ENCODE data around the gene DBR1.
"Not testable (repeated sequence)": the region's sequence is repeated elsewhere in the genome, so short reads cannot be mapped to it uniquely, and the experiment has no call there.

The DBR1 gene

DNA sequence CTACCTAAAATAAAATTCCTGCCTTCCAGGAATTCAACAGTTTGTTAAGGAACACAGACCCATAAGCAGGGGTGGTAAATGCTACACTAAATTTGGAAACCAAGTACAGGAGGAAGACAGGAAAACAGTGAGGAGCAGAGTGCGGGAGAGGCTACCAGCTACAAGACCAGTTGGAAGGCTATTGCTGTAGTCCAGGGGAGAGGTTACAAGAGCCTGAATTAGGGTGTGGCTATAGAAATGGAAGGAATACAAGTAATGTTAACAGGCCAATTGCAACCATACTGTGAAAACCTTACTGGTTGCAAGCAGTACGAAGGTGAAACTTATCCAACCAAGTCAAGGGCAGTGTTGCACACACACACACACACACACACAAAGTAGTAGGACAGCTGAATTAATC is 11.5 kb upstream of the DBR1 start:
- DNase-seq: no peak

DNA sequence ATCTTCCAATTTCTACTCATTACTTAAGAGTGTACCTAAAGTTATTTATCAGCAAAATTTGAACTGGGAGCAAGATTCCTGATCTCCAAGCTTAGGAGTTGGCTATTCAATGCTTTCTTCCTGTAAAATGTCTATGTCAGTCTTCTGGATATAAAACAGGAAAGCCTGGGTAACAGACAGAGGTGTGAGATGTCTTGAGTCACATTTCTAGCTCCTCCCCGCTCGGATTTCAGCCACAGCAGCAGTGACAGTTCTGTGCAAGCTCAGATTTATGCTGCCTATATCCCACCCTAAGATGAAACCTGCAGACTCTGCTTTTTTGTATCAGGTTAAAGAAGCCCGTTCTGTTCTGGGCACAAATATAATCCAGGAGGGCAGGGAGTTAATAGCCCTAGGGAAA is 10.3 kb upstream of the DBR1 start:
- DNase-seq: no peak

DNA sequence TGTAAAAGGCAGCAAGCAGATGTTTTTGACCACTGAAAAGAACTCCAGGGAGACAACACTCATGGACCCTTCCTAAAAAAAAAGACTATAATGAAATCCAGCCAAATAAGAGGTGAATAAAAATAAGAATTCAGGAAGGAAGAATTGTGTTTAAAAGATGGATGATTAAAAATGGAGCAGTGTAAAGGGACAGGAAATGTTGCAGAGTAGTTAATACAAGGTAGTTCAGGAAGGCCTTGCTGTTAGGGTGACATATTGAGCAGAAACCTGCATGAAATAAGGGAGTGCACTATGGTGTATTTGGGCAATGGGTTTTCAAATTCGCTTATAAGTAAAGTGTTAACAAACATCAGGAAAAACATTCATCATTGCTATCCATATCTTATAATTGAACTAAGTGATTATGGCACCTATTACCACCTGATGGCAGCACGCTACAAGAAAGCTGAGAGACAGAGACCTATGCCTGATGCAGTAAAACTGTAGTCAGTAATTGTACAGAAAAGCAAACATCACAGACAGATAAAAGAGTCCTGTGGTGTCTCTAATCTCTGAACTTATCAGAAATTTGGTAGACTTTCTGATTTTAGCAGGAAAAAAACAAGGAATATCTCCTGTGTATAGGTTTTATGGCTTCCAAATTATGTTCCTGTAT is 5.8 kb upstream of the DBR1 start:
- DNase-seq: peak; percentile 19

DNA sequence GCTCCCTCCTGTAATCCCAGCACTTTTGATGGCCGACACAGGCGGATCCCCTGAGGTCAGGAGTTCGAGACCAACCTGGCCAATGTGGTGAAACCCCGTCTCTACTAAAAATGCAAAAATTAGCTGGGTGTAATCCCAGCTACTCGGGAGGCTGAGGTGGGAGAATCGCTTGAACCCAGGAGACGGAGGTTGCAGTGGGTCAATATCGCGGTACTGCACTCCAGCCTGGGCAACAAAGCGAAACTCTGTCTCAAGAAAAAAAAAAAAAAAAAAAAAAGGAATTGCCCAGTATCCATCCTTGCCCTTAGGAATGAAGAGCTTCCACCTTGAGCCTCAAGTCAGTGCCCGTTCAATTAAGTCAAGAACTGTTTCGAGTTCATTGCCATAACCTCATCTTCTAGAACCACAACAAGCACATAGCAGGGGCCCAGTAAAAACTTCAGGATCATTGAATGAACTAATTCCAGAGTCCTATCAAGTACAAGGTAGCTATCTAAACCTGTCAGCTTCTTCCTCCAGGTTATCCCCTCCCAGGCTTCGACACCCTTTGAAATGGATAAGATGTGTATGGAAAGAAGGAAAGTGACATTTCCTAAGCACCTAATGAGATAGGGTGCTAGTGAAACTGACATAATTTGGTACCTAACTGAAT is 826 bp downstream of the DBR1 start:
- no peak for DNase-seq

DNA sequence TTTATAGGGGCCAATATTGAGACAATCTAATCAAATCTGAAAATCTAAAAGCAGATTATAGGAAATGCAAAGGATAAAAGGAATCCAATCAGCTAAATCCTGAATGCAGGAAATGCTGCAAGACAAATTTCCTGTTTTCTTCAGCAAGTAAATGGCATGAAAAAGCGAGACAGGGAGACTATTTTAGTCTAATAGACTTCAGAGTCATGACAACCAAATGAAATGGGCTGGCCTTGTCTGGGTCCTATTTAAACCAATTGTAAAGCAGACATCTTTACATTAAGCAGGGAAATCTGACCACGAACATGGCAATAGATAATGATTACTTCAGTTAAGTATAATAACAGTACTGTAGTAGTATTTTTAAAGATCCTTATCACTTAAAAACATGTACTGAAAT is 2.1 kb downstream of the DBR1 start:
- no peak for DNase-seq

DNA sequence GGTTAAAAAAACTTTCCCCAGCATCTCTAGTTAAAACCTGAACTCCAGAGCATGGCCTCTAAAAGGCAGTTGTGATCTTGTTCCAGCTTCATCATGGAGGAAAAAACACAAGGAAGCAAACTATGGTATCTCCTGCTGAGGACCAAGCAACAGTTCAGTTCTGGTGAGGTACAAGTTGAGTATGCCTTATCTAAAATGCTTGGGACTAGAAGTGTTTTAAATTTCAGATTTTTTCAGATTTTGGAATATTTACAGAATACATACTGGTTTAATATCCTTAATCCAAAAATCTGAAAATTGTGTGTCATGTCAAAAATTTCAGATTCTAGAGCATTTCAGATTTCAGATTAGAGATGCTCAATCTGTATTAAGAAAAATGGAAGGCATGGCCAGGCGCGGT is 9.7 kb downstream of the DBR1 start:
- no peak for DNase-seq

DNA sequence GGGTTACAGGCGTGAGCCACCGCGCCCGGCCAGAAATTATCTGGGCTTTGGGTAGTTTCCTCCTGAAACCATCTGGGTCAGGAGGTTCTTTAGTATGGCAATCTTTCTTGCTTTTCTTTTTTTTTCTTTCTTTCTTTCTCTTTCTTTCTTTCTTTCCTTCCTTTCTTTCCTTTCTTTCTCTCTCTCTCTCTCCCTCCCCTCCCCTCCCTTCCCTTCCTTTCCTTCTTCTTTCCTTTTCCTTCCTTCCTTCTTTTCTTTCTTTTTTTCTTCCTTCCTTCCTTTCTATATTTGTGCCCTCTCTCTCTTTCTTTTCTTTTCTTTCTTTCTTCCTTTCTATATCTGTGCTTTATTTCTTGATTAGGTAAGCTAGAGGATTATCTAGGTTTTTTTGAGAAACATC is 17.0 kb downstream of the DBR1 start:
- DNase-seq: no peak

DNA sequence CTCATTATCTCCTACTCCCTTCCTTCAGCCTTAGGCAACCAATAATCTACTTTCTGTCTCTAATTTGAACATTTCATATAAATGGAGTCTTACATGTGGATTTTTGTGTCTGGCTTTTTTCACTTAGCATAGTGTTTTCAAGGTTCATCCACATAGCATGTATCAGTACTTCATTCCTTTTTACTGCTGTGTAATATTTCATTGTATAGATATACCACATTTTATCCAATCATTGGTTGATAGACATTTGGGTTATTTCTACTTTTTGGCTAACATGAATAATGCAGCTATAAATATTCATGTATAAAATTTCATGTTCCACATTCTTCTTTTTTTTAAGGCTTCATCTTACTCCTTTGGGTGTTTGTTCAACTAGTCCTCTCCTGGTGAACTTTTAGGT is 20.2 kb downstream of the DBR1 start:
- DNase-seq: no peak

DNA sequence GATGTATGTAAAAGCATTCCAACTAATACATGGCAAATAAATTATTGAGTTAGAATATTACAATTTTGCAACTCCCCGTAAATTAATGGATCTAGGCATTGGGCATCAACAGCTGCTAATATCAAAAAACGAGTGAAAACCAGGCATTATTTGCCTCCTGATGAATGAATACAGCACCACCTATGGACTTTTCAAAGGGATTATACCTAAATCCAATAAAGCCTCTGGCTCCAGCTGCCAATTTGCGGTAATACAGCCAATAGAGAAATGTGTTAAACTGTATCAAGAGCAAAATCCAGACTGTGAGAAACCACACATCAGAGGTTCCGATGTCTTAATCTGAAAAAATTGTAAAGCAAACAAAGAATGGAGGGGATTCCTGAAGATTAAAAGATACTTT is 26.2 kb downstream of the DBR1 start:
- DNase-seq: no peak

DNA sequence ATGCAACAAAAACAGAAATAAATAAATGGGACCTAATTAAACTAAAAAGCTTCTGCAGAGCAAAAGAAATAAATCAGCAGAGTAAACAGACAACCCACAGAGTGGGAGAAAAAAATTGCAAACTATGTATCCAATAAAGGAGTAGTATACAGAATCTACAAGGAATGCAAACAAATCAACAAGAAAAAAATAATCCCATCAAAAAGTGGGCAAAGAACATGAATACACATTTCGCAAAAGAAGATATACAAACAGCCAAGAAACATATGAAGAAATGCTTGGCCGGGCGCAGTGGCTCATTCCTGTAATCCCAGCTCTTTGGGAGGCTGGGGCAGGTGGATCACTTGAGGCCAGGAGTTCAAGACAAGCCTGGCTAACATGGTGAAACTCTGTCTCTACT is 32.5 kb downstream of the DBR1 start:
- not testable (repeated sequence) for DNase-seq

DNA sequence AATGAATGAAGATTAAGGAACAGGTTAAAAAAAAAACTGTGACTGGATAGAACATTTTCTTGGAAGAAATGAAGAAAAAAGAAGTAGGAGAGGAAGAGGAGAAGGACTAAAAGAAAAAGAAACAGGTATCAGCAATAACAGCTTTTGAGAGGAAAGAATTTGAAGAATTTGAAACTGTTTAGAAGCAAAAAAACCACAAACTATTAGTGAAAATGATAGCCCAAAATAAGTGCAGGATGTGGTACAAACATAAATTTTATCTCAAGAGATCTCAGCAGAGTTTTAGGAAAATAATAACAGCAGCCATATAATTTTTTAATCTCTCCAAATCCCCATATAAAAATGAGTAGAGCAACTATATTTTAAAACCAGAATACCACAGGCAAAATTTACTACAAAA is 33.8 kb downstream of the DBR1 start:
- DNase-seq: no peak

DNA sequence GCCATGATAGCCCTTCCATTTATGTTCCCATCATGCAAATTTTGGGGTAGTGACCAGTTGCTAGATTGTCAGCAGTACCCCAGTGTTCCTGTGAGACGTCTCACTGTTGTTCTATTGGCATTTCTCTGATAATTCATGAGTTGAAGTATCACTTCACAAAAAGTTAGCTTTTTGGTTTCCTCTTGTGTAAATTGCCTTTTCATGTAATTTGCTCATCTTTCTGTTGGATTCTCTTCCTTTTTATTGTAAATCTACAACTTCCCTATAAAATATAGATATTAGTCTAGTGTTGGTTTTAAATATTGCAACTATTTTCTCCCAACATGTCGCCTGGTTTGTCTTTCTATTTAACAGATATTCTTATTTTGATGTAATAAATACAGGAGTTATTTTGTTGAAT is 35.0 kb downstream of the DBR1 start:
- no peak for DNase-seq

DNA sequence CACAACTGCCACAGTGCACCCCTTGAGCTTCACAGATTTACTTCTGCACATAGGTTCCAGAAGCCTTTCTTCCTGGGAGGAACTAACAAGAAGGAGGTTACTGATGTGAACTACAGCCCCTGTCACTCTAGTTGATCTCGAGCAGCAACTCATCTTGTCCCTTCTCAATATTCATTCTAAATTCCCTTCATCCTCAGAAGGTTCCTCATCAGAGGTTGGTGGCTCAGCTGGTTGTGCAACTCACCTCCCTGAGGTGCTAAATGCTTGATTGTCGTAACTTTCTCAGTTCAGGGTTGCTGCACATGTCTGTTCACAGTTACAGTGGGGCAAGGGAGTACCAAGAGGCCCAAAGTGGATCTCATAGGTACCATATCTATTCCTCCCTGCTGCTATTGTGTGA is 36.9 kb downstream of the DBR1 start:
- DNase-seq: no peak

DNA sequence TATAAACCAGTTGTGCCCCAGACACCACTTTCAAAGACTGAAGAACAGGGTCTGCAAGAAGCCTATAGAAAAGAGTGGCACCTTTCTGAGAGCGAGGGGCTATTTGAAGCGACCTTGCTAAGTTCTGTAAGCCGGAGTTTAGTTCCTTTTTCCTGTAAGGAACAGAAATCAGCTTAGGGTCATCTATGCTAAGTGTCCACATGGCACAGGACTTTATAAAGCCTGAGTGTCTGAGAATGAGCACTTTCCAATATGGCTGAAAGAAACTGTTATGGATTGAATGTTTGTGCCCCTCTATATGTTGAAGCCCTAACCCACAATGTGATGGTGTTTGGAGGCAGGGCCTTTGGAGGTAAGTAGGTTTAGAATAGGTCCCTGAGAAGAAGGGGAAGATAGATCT is 38.5 kb downstream of the DBR1 start:
- DNase-seq: no peak

DNA sequence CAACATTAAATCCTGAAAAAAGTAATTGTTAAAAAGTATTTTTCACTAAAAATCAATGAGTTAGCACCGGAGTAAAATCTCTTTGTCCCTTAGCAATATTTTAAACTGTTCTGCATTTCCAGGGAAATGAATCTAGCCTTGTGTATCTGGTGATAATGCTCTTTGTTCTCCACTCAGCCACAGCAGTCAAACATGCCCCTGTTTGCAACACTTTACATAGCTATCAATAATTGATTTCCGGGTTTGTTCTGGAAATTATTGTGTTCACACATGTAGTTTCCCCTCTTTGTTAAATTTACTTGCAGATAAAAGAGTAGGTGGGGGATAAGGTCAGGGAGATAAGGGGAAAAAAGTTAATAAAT is 38.9 kb downstream of the DBR1 start:
- DNase-seq: no peak

DNA sequence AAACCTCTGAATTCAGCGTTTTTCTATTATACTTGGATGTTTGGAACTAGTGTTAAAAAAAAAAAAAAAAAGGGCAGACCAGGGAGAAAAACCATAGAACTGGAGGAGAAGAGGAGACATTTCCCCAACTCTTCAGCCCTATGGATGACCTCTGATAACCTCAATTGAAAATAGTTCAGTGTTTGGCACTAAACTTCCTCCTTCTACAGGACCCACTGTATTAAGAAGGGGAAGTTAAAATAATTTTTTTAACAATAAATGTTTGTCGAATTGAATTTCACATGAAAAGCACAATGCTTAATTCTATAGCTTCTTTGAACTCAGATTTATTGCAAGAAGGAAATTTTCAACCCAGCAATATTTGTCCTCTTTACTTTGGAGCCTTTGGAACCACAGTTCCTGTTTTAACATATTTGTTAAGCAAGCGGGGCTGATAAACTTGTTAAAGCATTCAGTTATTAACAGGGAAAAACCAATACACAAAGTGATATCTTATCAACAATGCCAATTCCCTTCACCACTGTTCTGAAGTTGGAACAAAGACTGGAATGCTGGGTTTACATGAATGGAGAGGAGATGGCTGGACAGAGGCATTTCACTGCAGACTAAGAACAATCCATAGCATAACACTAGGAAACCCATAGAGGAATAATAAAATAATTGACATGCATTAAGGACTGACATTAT is 39.4 kb downstream of the DBR1 start:
- no peak for DNase-seq

DNA sequence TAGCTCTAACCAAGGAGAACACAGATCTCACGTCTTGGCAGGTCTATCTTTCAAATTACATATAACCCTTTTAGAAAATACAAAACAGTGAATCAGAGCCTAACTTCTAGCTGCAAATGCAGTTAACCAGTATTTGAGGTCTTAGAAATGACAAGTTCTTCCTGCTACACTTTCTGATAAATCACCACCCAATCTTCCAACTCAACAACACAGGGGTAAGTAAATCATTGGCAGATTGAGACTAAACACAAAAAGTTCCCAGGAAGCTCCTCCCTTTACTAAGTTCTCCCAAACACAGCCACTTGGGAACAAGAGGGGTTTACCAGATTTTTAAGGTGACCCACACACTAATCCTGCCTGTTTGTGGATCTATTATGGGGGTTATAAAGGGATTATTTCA is 42.5 kb downstream of the DBR1 start, which contains the start of gene A4GNT:
A4GNT (minus strand) TSS at position 152 of the 400 bp plus-strand sequence. CDS start 1,134 bp downstream, outside the sequence.
- no peak for DNase-seq

DNA sequence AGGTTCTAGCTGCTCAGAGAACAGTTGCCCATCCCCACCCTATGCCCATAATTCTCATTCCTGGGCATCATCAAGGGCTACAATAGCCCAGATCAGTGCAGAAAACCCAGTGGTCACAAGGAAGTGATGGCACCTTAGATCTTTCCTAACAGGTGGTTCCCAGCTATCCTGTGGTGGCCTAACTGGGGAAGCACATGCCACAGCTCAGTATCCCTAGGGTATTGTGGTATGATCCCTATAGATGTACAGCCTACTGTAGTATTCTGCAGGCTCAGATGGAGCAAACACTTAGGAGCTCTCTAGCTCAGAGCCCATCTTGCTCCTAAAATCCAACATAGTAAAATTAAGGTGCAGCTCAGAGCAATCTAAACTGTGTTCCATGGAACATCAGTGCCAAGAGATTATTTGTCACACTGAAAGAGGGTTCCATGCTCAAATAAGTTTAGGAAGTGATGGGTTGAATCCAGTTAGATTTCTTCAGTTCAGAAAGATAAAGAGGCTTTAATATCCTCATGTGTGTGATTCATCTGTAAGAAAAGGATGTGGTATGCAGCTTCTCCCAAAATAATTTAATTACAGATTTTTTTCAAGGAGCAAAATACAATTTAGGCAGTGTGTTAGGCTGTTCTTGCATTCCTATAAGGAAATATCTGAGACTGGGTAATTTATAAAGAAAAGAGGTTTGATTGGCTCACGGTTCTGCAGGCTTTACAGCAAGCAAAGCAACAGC is 46.9 kb downstream of the DBR1 start:
- DNase-seq: no peak

DNA sequence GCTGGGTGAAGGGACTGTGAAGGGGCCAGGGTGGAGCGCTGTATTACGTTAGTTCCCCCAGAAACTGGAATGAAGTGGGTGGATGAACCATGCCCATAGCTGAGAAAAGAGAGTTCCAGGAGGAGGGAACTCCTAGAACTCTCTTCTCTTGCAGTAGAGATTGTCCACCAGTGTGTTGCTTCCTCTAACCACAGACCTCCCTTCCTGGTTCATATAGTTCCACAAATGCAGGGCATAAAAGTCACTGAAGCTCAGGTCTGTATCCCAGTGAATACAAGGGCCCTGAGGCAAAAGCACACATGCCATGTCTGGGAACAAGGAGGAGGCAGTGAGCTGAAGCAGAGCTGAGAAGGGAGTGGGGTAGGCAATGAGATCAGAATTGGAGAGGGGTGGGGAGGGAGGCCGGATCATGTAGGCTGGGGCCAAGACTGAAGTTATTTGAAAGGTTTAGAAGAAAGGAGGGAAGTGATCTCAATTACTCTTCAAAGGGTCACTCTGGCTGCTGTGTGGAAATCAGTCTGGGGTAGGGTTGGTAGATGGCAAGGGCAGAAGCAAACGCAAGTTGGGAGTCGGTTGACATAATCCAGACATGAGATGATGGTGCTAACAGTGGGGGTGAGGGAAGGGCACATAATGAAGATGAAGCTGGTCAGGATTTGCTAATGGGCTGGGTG is 49.0 kb downstream of the DBR1 start:
- no peak for DNase-seq

DNA sequence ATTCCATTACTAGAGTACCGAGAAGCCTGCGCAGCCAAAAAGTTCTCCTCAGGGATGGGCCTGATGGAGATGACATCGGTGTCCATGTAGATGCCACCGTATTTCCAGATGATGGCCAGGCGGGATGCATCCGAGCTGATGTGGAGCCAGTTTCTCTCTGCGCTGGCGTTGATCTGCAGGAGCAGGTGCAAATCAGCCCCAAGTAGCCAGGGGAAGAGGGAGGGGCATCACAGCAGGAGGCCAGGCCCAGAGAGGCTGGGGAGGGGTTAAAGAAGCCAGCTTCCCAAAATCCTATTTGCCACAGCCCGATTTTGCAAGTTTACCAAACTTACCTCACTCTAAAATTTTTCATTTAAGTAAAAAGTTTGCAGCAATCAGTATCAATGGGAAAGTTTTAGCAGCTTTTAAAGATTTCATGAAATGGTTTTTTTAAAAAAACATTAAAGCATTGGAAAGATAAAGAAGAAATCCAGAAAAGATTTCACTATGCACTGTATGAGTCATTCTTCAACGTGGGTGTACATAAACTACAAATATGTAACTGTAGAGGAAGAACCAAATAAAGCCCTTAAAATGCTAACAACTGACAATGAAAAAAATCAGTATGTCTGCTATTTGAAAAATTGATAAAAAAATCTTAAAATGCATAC is 49.9 kb downstream of the DBR1 start:
- DNase-seq: no peak

DNA sequence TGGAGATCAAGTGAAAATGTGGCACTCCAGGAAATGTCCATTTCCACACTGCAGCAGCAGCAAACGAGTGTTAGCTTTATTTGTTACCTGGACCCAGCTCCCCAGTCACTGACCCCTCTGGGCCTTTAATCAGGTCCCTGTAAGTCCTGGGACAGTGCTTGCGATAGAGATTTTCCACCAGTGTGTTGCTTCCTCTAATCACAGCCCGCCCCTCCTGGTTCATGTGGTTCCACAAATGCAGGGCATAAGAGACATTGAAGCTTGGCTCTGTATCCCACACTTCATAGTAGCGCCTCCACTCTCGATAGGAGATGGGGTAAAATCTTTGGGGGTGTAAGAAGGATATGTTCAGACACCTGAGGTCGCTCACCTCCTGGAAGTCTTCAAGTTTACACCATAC is 50.5 kb downstream of the DBR1 start:
- no peak for DNase-seq

DNA sequence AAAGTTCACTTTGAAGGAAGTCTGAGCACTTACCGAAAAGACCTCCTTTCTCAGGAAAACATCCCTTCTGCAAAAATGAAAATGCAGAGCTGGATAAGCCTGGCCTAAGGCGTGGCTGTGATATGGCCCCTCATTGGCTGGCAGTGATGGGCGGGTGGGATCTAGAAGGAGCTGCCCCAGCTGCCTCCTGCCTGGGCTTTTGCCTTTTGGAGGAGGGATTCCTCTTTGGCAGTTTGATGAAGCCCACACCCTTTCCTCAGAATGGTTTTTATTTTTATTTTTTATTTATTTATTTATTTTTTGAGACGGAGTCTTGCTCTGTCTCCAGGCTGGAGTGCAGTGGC is 55.3 kb downstream of the DBR1 start:
- no peak for DNase-seq
